ENCODE measurements around the gene NPIPA8.
"Not testable (repeated sequence)": the region's sequence is repeated elsewhere in the genome, so short reads cannot be mapped to it uniquely, and the experiment has no call there.

Gene NPIPA8

GRCh38 chr16:18270171-18270570 is 66.4 kb downstream of the NPIPA8 start:
- not testable (repeated sequence) for DNase-seq

All from fibroblast of skin of scalp (primary cell).